DND-41 (cell line): Measurements from ENCODE around the gene LRRC61.
A peak's percentile ranks its signal among the peaks of the same experiment; 100 is the strongest.

Source experiments
- ATAC-seq: fragments of 200-7000 bp; cut with Tn5 transposase; 3 replicates; pipeline ENCODE4 v1.9.1; 2021; ENCODE audit warnings: low read depth; ENCODE audit not compliant: insufficient read depth
- DNase-seq: peaks from one replicate; pipeline ENCODE4 v3.0.0-alpha.2; 2020
- H2AFZ ChIP-seq: 2 replicates; pipeline ENCODE4 v1.6.0; 2012; ENCODE audit warnings: low read depth, low read length
- H3K27ac ChIP-seq: 2 replicates; pipeline ENCODE4 v1.5.1; 2012; ENCODE audit warnings: low read length, inconsistent platforms
- H3K27me3 ChIP-seq: fragments of 200-600 bp; sonication (generic); 2 replicates; pipeline ENCODE4 v1.6.0; 2012; ENCODE audit warnings: low read length, mild to moderate bottlenecking, inconsistent platforms; ENCODE audit not compliant: insufficient read depth, poor library complexity
- H3K36me3 ChIP-seq: 2 replicates; pipeline ENCODE4 v1.5.1; 2012; ENCODE audit warnings: low read length, inconsistent platforms; ENCODE audit not compliant: insufficient read depth
- H3K4me1 ChIP-seq: 2 replicates; pipeline ENCODE4 v1.5.1; 2012; ENCODE audit warnings: mild to moderate bottlenecking, low read length; ENCODE audit not compliant: insufficient read depth
- H3K4me2 ChIP-seq: 2 replicates; pipeline ENCODE4 v1.6.0; 2012; ENCODE audit warnings: mild to moderate bottlenecking, moderate library complexity, low read length, inconsistent platforms; ENCODE audit not compliant: insufficient read depth
- H3K4me3 ChIP-seq, 2 experiments: fragments of 200-600 bp in 1 of 2; shearing (Covaris generic) in 1 of 2; 2 replicates each; pipeline ENCODE4 v1.5.1; 2012 to 2016; ENCODE audit warnings: inconsistent platforms in 2 of 2, low read length in 2 of 2, mild to moderate bottlenecking in 2 of 2, low read depth in 1 of 2, moderate library complexity in 1 of 2
- H3K79me2 ChIP-seq: 2 replicates; pipeline ENCODE4 v1.6.0; 2012; ENCODE audit warnings: low read length, inconsistent platforms; ENCODE audit not compliant: insufficient read depth
- H3K9ac ChIP-seq: 2 replicates; pipeline ENCODE4 v1.6.0; 2012; ENCODE audit warnings: low read depth, mild to moderate bottlenecking, inconsistent platforms, low read length, moderate library complexity
- H3K9me3 ChIP-seq: 2 replicates; pipeline ENCODE4 v1.5.1; 2012; ENCODE audit warnings: low read length, moderate library complexity, mild to moderate bottlenecking, inconsistent platforms; ENCODE audit not compliant: insufficient read depth, severe bottlenecking
- H4K20me1 ChIP-seq: 2 replicates; pipeline ENCODE4 v1.6.0; 2012; ENCODE audit warnings: low read length; ENCODE audit not compliant: insufficient read depth
- EZH2 ChIP-seq: IDR thresholded peaks from 3 replicates; pipeline ENCODE4 v1.6.1; 2012; ENCODE audit warnings: borderline replicate concordance, low read depth, mild to moderate bottlenecking, moderate library complexity, low read length, inconsistent platforms; ENCODE audit not compliant: severe bottlenecking
- TF ChIP-seq, protein P1 (sequence below): IDR thresholded peaks from 2 replicates; pipeline ENCODE4 v1.5.1; 2012; ENCODE audit warnings: borderline replicate concordance, low read length, moderate library complexity, mild to moderate bottlenecking; ENCODE audit not compliant: poor library complexity, severe bottlenecking; ENCODE audit errors: extremely low read depth

Gene LRRC61

DNA sequence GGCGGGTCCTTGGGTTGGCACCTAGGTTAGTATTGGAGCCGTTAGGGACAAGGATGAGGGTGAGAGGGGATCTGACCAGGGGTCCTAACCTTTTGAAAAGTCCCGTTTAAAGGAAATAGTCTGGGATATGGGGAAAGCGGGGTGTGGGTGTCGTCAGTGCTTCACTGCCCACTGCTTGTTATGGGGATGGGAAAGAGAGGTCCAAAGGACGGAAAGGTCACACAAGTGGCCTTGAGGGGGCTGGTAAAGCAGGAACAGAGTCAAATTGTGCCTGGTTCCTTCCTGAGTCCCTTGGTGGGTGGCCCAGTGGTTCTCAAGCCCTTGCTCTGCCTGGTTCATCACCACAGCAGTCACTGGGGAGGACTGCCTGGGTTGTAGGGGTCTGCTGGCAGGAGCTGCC lies 53.4 kb downstream of the LRRC61 start:
- Histone ChIP-seq H2AFZ (no peak overlapping the region), H3K27me3 (no peaks in the 10 kb centered on the region), H3K4me1 (peaks cover 82% of the 10 kb centered on the region), H3K9me3 (no peaks in the 10 kb centered on the region), H3K27ac (peak overlapping the region; percentile 98), H3K4me3 (peak overlapping the region in 1 of 2 experiments; percentile 42; a peak in 2 of 4 replicates), H3K36me3 (peaks cover 43% of the 10 kb centered on the region), H3K4me2 (peak overlapping the region; percentile 83), H4K20me1 (peaks cover 34% of the 10 kb centered on the region), H3K9ac (peak overlapping the region; percentile 95), H3K79me2 (peaks cover 92% of the 10 kb centered on the region)
- DNase-seq = no peak
- TF ChIP-seq EZH2 = no peak
- TF ChIP-seq, protein P1, sequence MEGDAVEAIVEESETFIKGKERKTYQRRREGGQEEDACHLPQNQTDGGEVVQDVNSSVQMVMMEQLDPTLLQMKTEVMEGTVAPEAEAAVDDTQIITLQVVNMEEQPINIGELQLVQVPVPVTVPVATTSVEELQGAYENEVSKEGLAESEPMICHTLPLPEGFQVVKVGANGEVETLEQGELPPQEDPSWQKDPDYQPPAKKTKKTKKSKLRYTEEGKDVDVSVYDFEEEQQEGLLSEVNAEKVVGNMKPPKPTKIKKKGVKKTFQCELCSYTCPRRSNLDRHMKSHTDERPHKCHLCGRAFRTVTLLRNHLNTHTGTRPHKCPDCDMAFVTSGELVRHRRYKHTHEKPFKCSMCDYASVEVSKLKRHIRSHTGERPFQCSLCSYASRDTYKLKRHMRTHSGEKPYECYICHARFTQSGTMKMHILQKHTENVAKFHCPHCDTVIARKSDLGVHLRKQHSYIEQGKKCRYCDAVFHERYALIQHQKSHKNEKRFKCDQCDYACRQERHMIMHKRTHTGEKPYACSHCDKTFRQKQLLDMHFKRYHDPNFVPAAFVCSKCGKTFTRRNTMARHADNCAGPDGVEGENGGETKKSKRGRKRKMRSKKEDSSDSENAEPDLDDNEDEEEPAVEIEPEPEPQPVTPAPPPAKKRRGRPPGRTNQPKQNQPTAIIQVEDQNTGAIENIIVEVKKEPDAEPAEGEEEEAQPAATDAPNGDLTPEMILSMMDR = no peak
- no peak for ATAC-seq

DNA sequence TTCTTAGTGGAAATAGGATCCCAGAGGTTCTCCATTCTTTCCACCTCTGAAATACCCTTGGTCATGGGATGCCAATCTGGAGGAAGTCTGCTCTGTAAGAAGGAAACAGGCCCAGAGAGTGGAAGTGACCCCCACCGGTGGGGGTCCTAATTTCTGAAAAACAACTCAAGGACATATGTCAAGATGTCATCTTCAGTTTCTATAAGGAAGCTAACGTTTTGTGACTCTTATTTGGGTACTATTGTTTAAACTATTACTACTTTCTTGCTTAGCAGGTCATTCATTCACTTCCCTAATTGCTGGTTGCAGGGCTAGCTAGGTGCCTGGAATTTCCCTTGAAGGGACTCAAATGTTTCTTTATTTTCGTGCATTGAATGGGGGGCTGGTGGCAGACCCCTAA lies 54.0 kb downstream of the LRRC61 start:
- Histone ChIP-seq H3K9ac (peak overlapping the region; percentile 95), H3K36me3 (peaks cover 40% of the 10 kb centered on the region), H3K27me3 (no peaks in the 10 kb centered on the region), H2AFZ (no peak overlapping the region), H3K4me1 (peaks cover 86% of the 10 kb centered on the region), H4K20me1 (peaks cover 32% of the 10 kb centered on the region), H3K27ac (peak overlapping the region; percentile 98), H3K4me3 (peak overlapping the region in 1 of 2 experiments; percentile 69; a peak in 2 of 4 replicates), H3K9me3 (no peaks in the 10 kb centered on the region), H3K4me2 (peak overlapping the region; percentile 83), H3K79me2 (peaks cover 92% of the 10 kb centered on the region)
- no peak for ATAC-seq
- DNase-seq = no peak
- TF ChIP-seq, protein P1 = no peak
- no peak for TF ChIP-seq EZH2

DNA sequence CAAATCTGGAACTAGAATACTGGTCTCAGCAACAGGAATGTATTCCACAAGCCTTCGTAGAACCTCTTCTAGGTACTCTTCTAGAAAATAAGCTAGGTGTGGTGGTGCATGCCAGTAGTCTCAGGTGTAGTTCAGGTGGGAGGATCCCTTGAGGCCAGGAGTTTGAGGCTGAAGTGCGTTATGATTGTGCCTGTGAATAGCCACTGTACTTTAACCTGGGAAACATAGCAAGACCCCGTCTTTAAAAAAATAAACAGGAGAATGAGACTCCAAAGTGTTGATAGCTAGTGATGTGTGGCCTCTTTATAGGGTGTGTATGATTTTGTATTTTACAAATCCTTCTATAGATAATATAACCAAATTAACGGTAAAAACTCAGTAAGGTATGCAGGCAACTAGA lies 54.5 kb downstream of the LRRC61 start:
- peak overlapping the region in 1 of 2 experiments; percentile 69; a peak in 2 of 4 replicates for H3K4me3 ChIP-seq

More for the DNA sequence above, 54.5 kb downstream of the LRRC61 start:
- Histone ChIP-seq H3K9me3 (no peaks in the 10 kb centered on the region), H3K27ac (peak overlapping the region; percentile 98), H3K9ac (peak overlapping the region; percentile 95), H3K27me3 (no peaks in the 10 kb centered on the region), H3K4me1 (peaks cover 86% of the 10 kb centered on the region), H2AFZ (no peak overlapping the region), H4K20me1 (peaks cover 31% of the 10 kb centered on the region), H3K36me3 (peaks cover 38% of the 10 kb centered on the region), H3K79me2 (peaks cover 92% of the 10 kb centered on the region), H3K4me2 (peak overlapping the region; percentile 83)
- ATAC-seq (no peak), DNase-seq (no peak)
- no peak for TF ChIP-seq EZH2
- TF ChIP-seq, protein P1 = no peak
